Stimulated activated CD4-positive, alpha-beta T cell treated with anti-CD3 and anti-CD28 coated beads, Interleukin-1b, Interleukin-23, amount 100 ng/mL, for 4 hours (primary cell): Measurements from ENCODE around the gene ZNF446.

ENCODE experiments used
- DNase-seq, 2 donors: peaks; one replicate each; pipeline ENCODE4 v3.0.0-alpha.2; 2020; ENCODE audit warnings: low read depth in 2 of 2

Gene ZNF446

GRCh38 chr19:58522709-58523108 lies 46.6 kb downstream of the ZNF446 start:
- DNase-seq: no peak

- DNase-seq: no peak
These were observed 53.3 kb downstream of the ZNF446 start for GRCh38 chr19:58529405-58529804.
